Fibroblast of mammary gland (primary cell): ENCODE measurements around the gene MYD88.
A peak's percentile ranks its signal among the peaks of the same experiment; 100 is the strongest.

ENCODE experiments used
- DNase-seq: peaks from one replicate; pipeline ENCODE4 v3.0.0-alpha.2; 2010; ENCODE audit warnings: low read depth
- H3K4me3 ChIP-seq: 2 replicates; pipeline ENCODE4 v1.5.1; 2011; ENCODE audit warnings: low read depth, mild to moderate bottlenecking, low read length, moderate library complexity; ENCODE audit not compliant: control insufficient read depth
- TF ChIP-seq, protein P1 (sequence below): conservative IDR thresholded peaks from 2 replicates; pipeline ENCODE4 v1.5.1; 2011; ENCODE audit warnings: low read depth, low read length, inconsistent platforms; ENCODE audit not compliant: control insufficient read depth, insufficient read depth

MYD88 gene

DNA sequence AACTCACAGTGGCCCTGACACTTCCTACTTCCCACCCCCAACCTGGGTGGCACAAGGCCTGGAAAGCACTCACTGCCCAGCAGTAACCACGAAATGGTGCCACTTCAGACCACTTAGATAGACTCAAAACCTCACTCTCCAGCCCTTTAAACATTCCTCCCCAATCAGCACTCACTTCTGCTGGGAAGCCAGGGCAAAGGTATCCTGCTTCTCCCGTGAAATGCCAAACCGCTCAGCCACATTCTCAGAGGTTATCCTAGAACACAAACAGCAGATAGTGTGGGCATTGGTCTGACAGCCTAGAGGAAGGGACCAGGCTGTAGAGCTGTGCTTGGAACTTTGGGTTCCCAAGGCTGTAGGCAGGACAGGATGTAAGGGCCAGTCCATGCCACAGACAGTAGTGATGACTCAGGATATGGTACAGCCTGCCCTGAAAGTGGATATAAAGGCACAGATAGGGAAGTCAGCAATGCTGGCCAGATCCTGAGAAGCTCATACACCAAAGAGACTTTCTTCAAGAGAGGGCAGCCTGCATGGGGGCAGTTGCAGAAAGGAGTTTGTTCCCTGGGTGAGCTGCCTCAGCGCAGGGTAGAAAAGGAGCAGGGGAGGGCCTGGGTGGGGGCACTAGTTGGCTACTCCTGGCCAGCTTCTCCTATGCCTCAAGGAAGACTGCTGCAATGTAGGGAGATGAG lies 10.7 kb upstream of the MYD88 start:
- no peak overlapping the region for H3K4me3 ChIP-seq
- no peak for DNase-seq
- TF ChIP-seq, protein P1, sequence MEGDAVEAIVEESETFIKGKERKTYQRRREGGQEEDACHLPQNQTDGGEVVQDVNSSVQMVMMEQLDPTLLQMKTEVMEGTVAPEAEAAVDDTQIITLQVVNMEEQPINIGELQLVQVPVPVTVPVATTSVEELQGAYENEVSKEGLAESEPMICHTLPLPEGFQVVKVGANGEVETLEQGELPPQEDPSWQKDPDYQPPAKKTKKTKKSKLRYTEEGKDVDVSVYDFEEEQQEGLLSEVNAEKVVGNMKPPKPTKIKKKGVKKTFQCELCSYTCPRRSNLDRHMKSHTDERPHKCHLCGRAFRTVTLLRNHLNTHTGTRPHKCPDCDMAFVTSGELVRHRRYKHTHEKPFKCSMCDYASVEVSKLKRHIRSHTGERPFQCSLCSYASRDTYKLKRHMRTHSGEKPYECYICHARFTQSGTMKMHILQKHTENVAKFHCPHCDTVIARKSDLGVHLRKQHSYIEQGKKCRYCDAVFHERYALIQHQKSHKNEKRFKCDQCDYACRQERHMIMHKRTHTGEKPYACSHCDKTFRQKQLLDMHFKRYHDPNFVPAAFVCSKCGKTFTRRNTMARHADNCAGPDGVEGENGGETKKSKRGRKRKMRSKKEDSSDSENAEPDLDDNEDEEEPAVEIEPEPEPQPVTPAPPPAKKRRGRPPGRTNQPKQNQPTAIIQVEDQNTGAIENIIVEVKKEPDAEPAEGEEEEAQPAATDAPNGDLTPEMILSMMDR: no peak

GRCh38 chr3:38128303-38128655 lies 10.2 kb upstream of the MYD88 start:
- H3K4me3 ChIP-seq: no peak overlapping the region
- DNase-seq: no peak
- TF ChIP-seq, protein P1: no peak

DNA sequence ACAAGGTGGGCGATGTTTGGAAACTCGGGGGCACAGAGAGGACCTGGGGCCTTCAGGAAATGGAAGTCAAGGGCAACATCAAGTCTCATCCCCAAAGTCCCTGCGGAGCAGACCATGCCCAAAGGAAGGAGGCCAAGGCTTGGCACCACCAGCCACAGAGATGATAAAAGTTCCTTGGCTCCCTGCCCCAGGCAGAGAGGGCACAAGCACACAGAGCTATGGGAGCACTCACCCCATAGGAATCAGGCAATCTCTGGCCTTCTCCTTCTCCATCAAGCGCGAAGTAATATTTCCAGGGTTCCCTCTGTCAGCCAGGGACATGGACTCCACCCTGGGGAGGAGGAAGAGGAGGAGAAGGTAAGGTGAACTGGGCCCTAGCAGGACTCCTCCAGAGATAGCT lies 9.4 kb upstream of the MYD88 start:
- H3K4me3 ChIP-seq: no peak overlapping the region
- DNase-seq: no peak
- TF ChIP-seq, protein P1: no peak

DNA sequence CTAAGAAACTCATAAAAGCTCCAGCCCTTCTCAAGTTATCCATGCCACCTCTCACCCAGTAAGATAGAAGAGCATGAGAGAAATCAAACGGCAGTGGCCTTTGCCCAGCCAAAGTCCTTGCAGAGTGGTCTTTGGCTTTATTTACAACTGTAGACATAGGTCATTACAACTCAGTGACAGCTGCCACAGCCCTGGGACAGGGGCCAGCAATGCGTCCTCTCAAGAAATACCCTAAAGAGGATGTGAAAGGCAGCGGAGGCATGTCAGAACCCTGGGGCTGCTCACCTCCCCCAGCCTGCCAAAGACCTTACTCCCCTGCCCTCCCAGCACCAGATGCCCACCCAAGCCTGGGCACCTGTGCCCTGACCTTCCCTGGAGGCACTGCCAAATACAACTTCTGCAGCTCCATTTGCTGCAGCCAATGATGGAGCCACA lies 7.8 kb upstream of the MYD88 start:
- H3K4me3 ChIP-seq: no peak overlapping the region
- no peak for DNase-seq
- TF ChIP-seq, protein P1: no peak

- TF ChIP-seq, protein P1: peak; percentile 57
- peak; percentile 47 for DNase-seq
- H3K4me3 ChIP-seq: no peak overlapping the region
These were observed 6.7 kb upstream of the MYD88 start for GRCh38 chr3:38131621-38132369.

GRCh38 chr3:38133209-38133556 lies 5.3 kb upstream of the MYD88 start:
- TF ChIP-seq, protein P1: no peak
- no peak for DNase-seq
- no peak overlapping the region for H3K4me3 ChIP-seq
